Measurements from ENCODE around the gene CDH1.
A peak's percentile ranks its signal among the peaks of the same experiment; 100 is the strongest.

CDH1 gene

DNA sequence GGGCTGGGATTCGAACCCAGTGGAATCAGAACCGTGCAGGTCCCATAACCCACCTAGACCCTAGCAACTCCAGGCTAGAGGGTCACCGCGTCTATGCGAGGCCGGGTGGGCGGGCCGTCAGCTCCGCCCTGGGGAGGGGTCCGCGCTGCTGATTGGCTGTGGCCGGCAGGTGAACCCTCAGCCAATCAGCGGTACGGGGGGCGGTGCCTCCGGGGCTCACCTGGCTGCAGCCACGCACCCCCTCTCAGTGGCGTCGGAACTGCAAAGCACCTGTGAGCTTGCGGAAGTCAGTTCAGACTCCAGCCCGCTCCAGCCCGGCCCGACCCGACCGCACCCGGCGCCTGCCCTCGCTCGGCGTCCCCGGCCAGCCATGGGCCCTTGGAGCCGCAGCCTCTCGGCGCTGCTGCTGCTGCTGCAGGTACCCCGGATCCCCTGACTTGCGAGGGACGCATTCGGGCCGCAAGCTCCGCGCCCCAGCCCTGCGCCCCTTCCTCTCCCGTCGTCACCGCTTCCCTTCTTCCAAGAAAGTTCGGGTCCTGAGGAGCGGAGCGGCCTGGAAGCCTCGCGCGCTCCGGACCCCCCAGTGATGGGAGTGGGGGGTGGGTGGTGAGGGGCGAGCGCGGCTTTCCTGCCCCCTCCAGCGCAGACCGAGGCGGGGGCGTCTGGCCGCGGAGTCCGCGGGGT is at the start of gene CDH1:
CDH1 (plus strand) TSS at position 247 of the 684 bp plus-strand sequence; CDS start at position 371, 124 bp downstream.
- TF ChIP-seq, protein P1, sequence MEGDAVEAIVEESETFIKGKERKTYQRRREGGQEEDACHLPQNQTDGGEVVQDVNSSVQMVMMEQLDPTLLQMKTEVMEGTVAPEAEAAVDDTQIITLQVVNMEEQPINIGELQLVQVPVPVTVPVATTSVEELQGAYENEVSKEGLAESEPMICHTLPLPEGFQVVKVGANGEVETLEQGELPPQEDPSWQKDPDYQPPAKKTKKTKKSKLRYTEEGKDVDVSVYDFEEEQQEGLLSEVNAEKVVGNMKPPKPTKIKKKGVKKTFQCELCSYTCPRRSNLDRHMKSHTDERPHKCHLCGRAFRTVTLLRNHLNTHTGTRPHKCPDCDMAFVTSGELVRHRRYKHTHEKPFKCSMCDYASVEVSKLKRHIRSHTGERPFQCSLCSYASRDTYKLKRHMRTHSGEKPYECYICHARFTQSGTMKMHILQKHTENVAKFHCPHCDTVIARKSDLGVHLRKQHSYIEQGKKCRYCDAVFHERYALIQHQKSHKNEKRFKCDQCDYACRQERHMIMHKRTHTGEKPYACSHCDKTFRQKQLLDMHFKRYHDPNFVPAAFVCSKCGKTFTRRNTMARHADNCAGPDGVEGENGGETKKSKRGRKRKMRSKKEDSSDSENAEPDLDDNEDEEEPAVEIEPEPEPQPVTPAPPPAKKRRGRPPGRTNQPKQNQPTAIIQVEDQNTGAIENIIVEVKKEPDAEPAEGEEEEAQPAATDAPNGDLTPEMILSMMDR (conservative IDR thresholded peaks at IDR 0.05; ENCODE audit: low read depth, low read length): no peak
- H3K4me3 ChIP-seq (ENCODE audit: low read depth, low read length): no peak within 1 kb of the TSS
- no peak for DNase-seq (ENCODE audit: low read depth)

DNA sequence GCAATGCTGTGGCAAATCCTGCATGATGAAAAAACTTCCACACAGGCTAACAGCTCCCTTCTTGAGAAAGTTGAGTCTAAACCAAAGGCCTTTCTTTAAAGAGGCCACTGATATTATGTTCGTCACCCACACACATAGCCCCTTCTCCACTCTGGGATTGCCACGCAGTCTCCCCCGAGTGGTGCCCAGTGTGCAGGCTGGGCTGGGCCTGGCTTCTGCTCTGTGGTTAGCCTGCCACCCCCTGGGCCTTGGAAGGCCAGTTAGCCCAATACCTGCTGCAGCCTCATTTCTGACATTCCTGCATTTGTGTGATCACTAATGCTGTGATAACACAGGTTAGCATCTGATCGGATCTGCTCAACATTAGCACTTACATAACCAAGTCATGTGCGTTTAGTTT is 47.2 kb upstream of the CDH1 start:
- DNase-seq (ENCODE audit: low read depth): no peak
- TF ChIP-seq, protein P1 (conservative IDR thresholded peaks at IDR 0.05; ENCODE audit: low read depth, low read length): no peak

DNA sequence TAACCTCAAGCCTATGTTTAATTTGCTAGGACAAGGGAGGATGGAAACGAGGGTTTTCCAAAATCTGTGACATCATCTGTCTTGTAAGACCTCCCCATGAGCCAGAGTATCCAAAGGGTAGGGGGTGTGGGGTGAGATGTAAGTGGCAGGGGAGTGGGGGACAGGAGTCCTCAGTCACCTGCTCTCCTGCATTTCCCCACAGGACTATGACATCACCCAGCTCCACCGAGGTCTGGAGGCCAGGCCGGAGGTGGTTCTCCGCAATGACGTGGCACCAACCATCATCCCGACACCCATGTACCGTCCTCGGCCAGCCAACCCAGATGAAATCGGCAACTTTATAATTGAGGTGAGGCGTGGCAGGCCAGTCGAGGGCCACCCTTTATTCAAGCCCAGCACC is 41.5 kb upstream of the CDH1 start:
- TF ChIP-seq, protein P1 (conservative IDR thresholded peaks at IDR 0.05; ENCODE audit: low read depth, low read length): no peak
- no peak overlapping the region for H3K4me3 ChIP-seq (ENCODE audit: low read depth, low read length)
- DNase-seq (ENCODE audit: low read depth): no peak

More for the DNA sequence above, 47.2 kb upstream of the CDH1 start:
- no peak overlapping the region for H3K4me3 ChIP-seq (ENCODE audit: low read depth, low read length)

DNA sequence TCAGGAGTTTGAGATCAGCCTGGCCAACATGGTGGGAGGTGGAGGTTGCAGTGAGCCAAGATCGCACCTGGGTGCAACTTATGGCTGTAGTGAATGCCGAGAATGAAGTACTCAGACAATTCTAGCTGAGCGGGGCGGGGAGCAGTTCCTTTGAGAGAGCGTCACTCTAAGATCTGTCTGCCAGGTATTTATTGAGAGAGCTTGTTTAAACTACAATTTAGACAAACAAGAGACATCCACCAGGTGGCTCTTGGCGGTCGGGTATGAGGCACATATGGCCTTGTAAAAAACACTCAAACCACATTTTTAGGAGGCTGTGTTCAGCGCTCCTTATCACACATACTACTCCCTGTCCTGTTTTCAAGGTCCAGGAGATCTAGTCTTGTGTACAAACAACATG is 40.6 kb upstream of the CDH1 start:
- no peak for DNase-seq (ENCODE audit: low read depth)
- H3K4me3 ChIP-seq (ENCODE audit: low read depth, low read length): no peak overlapping the region
- TF ChIP-seq, protein P1 (conservative IDR thresholded peaks at IDR 0.05; ENCODE audit: low read depth, low read length): no peak

DNA sequence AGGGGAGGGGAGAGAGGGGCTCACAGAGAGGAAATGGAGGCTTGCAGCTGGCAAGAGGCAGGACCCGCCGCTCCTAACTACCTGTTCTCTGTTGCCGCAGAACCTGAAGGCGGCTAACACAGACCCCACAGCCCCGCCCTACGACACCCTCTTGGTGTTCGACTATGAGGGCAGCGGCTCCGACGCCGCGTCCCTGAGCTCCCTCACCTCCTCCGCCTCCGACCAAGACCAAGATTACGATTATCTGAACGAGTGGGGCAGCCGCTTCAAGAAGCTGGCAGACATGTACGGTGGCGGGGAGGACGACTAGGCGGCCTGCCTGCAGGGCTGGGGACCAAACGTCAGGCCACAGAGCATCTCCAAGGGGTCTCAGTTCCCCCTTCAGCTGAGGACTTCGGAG is 39.0 kb upstream of the CDH1 start:
- TF ChIP-seq, protein P1 (conservative IDR thresholded peaks at IDR 0.05; ENCODE audit: low read depth, low read length): no peak
- no peak overlapping the region for H3K4me3 ChIP-seq (ENCODE audit: low read depth, low read length)
- no peak for DNase-seq (ENCODE audit: low read depth)

DNA sequence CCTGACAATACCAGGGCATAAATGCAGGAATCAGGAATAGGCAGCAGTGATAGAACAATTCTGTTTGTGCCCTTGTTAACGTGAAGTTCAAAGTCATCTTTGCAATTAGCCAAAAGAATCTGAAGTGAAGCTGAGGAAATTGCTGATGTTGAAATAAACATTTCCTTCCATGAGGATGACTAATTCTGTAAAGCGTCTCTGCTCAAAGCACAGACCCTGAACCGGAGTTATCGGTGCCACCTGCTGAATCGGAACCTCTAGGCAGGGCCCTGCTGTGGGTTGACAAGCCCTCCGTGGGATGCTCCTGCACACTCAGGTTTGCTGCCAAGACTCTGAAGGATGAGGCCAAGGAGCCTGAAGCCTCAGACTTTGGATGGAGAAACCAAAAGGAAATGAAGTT is 37.0 kb upstream of the CDH1 start:
- peak; percentile 58 for DNase-seq (ENCODE audit: low read depth)
- H3K4me3 ChIP-seq (ENCODE audit: low read depth, low read length): no peak overlapping the region
- TF ChIP-seq, protein P1 (conservative IDR thresholded peaks at IDR 0.05; ENCODE audit: low read depth, low read length): no peak

DNA sequence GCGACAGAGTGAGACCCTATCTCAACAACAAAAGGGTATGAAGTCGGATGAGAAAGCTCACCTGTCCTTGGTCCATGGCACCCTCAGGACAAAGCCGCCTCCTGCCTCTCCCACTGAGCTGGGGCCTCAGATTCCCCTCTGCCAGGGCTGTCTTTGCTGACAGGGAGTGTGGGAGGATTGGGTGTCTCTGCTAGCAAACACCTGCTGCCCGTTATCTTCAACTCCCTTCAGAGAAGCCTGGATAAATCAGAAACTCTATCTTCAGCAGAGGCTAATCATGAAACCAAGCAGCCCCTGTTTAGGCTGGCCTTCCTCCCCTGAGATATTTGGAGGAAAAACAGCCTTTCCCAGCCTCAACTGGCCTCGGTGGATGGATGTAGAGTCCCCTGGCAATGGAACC is 36.3 kb upstream of the CDH1 start:
- DNase-seq (ENCODE audit: low read depth): no peak
- no peak overlapping the region for H3K4me3 ChIP-seq (ENCODE audit: low read depth, low read length)
- TF ChIP-seq, protein P1 (conservative IDR thresholded peaks at IDR 0.05; ENCODE audit: low read depth, low read length): no peak

All from choroid plexus epithelial cell (primary cell).